Uterus (tissue), 2 donors: ENCODE results near the gene PARG.
"Not testable (repeated sequence)": the region's sequence is repeated elsewhere in the genome, so short reads cannot be mapped to it uniquely, and the experiment has no call there.

ENCODE experiments used
- POLR2A ChIP-seq, 2 donors: fragments of 450-650 bp; IDR thresholded peaks; one replicate each; pipeline ENCODE4 v1.6.1; 2016; ENCODE audit warnings: antibody characterized with exemption in 2 of 2, mild to moderate bottlenecking in 1 of 2, moderate library complexity in 1 of 2
- TF ChIP-seq, protein P1 (sequence below), 4 experiments: fragments of 200-600 bp in 2 of 4; fragments of 450-650 bp in 2 of 4; sonication (generic) in 2 of 4; IDR thresholded peaks; one replicate each; pipeline ENCODE4 v1.5.1; 2016 to 2019; ENCODE audit warnings: antibody characterized with exemption in 4 of 4, mild to moderate bottlenecking in 2 of 4, moderate library complexity in 1 of 4

DNA sequence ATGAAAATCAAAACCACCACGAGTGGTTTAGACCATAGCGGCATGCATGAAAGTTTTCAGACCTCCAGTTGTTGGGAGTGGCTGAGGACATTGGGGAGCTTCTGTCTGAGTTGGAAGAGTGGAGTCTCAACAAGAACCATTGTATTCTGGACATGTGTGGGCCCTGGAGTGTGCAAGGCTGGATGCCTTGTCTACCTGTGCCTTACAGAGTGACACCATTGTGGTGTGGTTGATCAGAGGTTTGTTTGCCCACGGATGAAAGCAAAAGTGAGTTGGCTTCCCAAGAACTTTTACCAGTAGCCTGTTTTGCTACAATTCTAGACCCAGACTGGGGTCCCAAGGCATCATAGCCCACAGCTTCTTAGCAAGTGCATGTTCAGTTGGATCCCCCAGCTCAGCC is 35.9 kb upstream of the PARG start:
- TF ChIP-seq, protein P1, sequence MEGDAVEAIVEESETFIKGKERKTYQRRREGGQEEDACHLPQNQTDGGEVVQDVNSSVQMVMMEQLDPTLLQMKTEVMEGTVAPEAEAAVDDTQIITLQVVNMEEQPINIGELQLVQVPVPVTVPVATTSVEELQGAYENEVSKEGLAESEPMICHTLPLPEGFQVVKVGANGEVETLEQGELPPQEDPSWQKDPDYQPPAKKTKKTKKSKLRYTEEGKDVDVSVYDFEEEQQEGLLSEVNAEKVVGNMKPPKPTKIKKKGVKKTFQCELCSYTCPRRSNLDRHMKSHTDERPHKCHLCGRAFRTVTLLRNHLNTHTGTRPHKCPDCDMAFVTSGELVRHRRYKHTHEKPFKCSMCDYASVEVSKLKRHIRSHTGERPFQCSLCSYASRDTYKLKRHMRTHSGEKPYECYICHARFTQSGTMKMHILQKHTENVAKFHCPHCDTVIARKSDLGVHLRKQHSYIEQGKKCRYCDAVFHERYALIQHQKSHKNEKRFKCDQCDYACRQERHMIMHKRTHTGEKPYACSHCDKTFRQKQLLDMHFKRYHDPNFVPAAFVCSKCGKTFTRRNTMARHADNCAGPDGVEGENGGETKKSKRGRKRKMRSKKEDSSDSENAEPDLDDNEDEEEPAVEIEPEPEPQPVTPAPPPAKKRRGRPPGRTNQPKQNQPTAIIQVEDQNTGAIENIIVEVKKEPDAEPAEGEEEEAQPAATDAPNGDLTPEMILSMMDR (IDR thresholded peaks at IDR 0.05): not testable (repeated sequence)
- not testable (repeated sequence) for TF ChIP-seq POLR2A (IDR thresholded peaks at IDR 0.05)
